Hematopoietic multipotent progenitor cell treated with erythropoietin and hydrocortisone succinate and interleukin-3 and kit ligand, for 8 days (in vitro differentiated cells): ENCODE results near the gene MUC5AC.
"Not testable (repeated sequence)": the region's sequence is repeated elsewhere in the genome, so short reads cannot be mapped to it uniquely, and the experiment has no call there.

Source experiments
- DNase-seq: peaks from one replicate; pipeline ENCODE4 v3.0.0-alpha.2; 2015

Gene MUC5AC

GRCh38 chr11:1157645-1158591 is at the start of gene MUC5AC:
TSS of gene MUC5AC (plus strand) at chr11:1157953. CDS start at chr11:1158000, 47 bp downstream.
- no peak for DNase-seq

- DNase-seq = no peak
These were observed 49.4 kb upstream of the MUC5AC start for GRCh38 chr11:1108246-1108900.

- no peak for DNase-seq
These were observed 48.4 kb upstream of the MUC5AC start for GRCh38 chr11:1109101-1109917.

- no peak for DNase-seq
These were observed 47.6 kb upstream of the MUC5AC start for GRCh38 chr11:1109918-1110705.

- DNase-seq = no peak
These were observed 46.1 kb upstream of the MUC5AC start for GRCh38 chr11:1111545-1112212.

- DNase-seq = no peak
These were observed 45.2 kb upstream of the MUC5AC start for GRCh38 chr11:1112351-1113191.

- DNase-seq = no peak
These were observed 44.1 kb upstream of the MUC5AC start for GRCh38 chr11:1113405-1114201.

- DNase-seq = not testable (repeated sequence)
These were observed 42.5 kb upstream of the MUC5AC start for GRCh38 chr11:1115292-1115691.

- DNase-seq = no peak
These were observed 41.6 kb upstream of the MUC5AC start for GRCh38 chr11:1116104-1116503.

GRCh38 chr11:1116666-1117390 is 40.9 kb upstream of the MUC5AC start:
- DNase-seq = no peak

GRCh38 chr11:1117992-1118391 is 39.8 kb upstream of the MUC5AC start:
- DNase-seq = no peak

- no peak for DNase-seq
These were observed 38.8 kb upstream of the MUC5AC start for GRCh38 chr11:1118755-1119603.

- DNase-seq = no peak
These were observed 38.1 kb upstream of the MUC5AC start for GRCh38 chr11:1119604-1120146.

- no peak for DNase-seq
These were observed 37.0 kb upstream of the MUC5AC start for GRCh38 chr11:1120532-1121330.

GRCh38 chr11:1121331-1121812 is 36.4 kb upstream of the MUC5AC start:
- DNase-seq = no peak

- DNase-seq = no peak
These were observed 35.7 kb upstream of the MUC5AC start for GRCh38 chr11:1121813-1122663.
